ENCODE data around the gene IKZF1. TPM values are rescaled to one million over a fixed set of nuclear protein-coding genes. Genes with fewer than 3 reads are reported as not detected.

The IKZF1 gene
- total RNA-seq, 1 experiment from 2014 or later: 0.57 TPM

GRCh38 chr7:50421043-50421442 is 116.5 kb downstream of the IKZF1 start:
- ChIA-PET RAD21 (ENCODE audit: low non-redundant PET in 1 of 2, low total read pairs in 2 of 2, uncharacterized antibody in 2 of 2, unreplicated experiment in 2 of 2) (no interaction called here), POLR2A (no interaction called here), CTCF (interaction anchor here (0.6 kb wide), 1 partner anchor 25 kb away, joined by 3 read pairs; no protein-coding TSS in a partner anchor)
- no peak for TF ChIP-seq EZH2phosphoT487 (IDR thresholded peaks at IDR 0.05; ENCODE audit: borderline replicate concordance)
- TF ChIP-seq ZFX (IDR thresholded peaks at IDR 0.05): no peak
- no peak for TF ChIP-seq POLR2A (IDR thresholded peaks at IDR 0.05; ENCODE audit: borderline replicate concordance, extremely low read depth, insufficient read depth, insufficient read length)
- TF ChIP-seq FOSL1 (IDR thresholded peaks at IDR 0.05; ENCODE audit: low read depth): no peak
- TF ChIP-seq JUND (IDR thresholded peaks at IDR 0.05): no peak
- TF ChIP-seq YY1 (IDR thresholded peaks at IDR 0.05; ENCODE audit: extremely low read depth, insufficient replicate concordance, low read depth, low read length): no peak
- TF ChIP-seq EZH2 (IDR thresholded peaks at IDR 0.05): no peak
- TF ChIP-seq CBX3 (IDR thresholded peaks at IDR 0.05; ENCODE audit: low read depth): no peak
- TF ChIP-seq REST (IDR thresholded peaks at IDR 0.05; ENCODE audit: low read depth): no peak
- TF ChIP-seq ZNF274 (IDR thresholded peaks at IDR 0.05; ENCODE audit: low read depth, low read length): no peak
- no peak for TF ChIP-seq SIN3A (IDR thresholded peaks at IDR 0.05; ENCODE audit: low read depth)
- no peak for TF ChIP-seq ATF3 (IDR thresholded peaks at IDR 0.05)
- no peak for TF ChIP-seq EGR1 (IDR thresholded peaks at IDR 0.05; ENCODE audit: low read depth)
- no peaks in the 10 kb centered on the region for H4K20me1 ChIP-seq (ENCODE audit: insufficient read depth)
- no peak for ATAC-seq
- H3K79me2 ChIP-seq (ENCODE audit: insufficient read depth, low read length): no peaks in the 10 kb centered on the region
- intact Hi-C loops (cut with micrococcal nuclease): no loop called here
- H3K27me3 ChIP-seq (ENCODE audit: insufficient read depth, low read length): no peaks in the 10 kb centered on the region
- no peak overlapping the region for H3K9ac ChIP-seq (ENCODE audit: low read length)
- no peak for DNase-seq (ENCODE audit: low read depth, low spot score)
- H3K9me2 ChIP-seq (ENCODE audit: insufficient read depth): no peaks in the 10 kb centered on the region
- no peaks in the 10 kb centered on the region for H3K4me1 ChIP-seq (ENCODE audit: control insufficient read depth in 1 of 2, insufficient read depth in 2 of 2, low read length in 2 of 2)
- H3K27ac ChIP-seq (ENCODE audit: low read depth, low read length): no peak overlapping the region
- no peak overlapping the region for H3K4me3 ChIP-seq (replicated peaks in 1 of 2; ENCODE audit: low read depth in 1 of 2, low read length in 2 of 2)
- H3K4me2 ChIP-seq (ENCODE audit: low read length): no peak overlapping the region
- no peaks in the 10 kb centered on the region for H3K9me3 ChIP-seq (ENCODE audit: control insufficient read depth in 1 of 2, insufficient read depth in 1 of 2, low read depth in 1 of 2, low read length in 2 of 2)
- no TSS peak for BruUV-seq (replicated peaks)
- no peaks in the 10 kb centered on the region for H3K36me3 ChIP-seq (ENCODE audit: control insufficient read depth in 1 of 2, insufficient read depth in 2 of 2, low read length in 2 of 2)
- no peak overlapping the region for H2AFZ ChIP-seq (ENCODE audit: low read depth, low read length, poor library complexity, severe bottlenecking)
